GM19324 (cell line): ENCODE results near the gene ADAM8.

Experiments
- ATAC-seq: cut with Tn5 transposase; IDR thresholded peaks from one replicate; pipeline ENCODE4 v1.9.1; 2021; ENCODE audit warnings: mild to moderate bottlenecking, moderate library complexity; ENCODE audit not compliant: unreplicated experiment, low FRiP score

Gene ADAM8

DNA sequence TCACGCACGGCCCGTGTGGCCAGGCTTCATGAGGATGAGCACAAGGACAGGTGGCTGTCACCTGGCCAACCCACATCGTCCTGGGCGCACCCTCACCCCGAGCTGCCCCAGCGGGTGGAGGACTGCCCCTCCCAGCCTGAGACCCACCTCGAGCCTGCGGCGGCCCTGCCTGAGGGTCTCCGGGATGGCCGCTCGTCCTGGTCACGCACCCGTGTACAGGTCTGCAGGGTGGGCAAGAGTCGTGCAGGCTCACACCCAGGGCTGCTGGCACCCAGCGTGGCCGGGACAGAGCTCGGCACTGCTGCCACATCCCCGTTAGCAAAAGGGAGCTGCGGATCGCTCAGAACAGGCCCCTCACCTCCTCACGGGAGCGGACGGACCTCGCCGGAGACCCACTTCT lies 61.1 kb downstream of the ADAM8 start:
- no peak for ATAC-seq

DNA sequence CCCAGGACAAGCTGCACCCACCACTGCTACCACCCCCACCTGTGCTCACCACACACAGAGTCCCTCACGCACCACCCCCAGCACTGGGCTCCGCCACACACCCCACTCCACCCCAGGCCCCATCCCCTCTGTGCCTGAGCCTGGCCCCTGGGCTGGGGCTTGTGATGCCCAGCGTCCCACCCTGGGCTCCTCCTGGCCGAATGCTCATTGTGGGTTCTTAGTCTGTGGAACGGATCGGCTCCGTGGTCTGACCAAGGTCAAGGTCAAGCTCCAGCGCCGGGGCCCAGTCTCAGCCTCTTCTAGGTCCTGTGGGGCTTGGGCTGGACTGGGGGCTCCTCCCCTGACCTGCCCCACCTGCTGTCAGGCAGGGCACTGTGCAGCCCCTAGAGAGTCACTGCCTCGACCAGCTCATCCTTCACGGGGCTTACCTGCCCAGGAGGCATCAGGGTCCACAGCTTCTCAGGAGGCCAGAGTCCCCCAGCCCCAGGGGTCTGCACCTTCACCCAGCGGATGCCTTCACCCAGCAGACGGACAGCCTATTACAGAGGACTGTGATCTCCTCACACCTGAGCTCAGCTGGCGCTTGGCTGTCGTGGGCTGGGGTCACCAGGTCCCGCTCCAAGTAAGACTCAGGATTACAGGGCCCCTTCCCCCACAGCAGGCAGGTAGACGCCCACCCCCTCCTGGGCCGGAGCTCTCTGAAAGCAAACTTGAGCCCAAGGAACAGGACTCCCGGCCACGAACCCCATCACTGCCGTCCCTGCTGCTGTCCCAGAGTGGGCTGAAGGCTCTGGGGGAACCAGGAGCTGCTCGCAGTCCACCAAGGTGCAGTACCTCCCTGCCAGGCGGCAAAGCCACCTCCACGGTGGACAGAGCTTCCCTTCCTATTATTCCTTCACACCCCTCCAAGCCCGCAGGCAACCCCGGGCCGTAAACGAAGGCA lies 61.9 kb downstream of the ADAM8 start:
- no peak for ATAC-seq

DNA sequence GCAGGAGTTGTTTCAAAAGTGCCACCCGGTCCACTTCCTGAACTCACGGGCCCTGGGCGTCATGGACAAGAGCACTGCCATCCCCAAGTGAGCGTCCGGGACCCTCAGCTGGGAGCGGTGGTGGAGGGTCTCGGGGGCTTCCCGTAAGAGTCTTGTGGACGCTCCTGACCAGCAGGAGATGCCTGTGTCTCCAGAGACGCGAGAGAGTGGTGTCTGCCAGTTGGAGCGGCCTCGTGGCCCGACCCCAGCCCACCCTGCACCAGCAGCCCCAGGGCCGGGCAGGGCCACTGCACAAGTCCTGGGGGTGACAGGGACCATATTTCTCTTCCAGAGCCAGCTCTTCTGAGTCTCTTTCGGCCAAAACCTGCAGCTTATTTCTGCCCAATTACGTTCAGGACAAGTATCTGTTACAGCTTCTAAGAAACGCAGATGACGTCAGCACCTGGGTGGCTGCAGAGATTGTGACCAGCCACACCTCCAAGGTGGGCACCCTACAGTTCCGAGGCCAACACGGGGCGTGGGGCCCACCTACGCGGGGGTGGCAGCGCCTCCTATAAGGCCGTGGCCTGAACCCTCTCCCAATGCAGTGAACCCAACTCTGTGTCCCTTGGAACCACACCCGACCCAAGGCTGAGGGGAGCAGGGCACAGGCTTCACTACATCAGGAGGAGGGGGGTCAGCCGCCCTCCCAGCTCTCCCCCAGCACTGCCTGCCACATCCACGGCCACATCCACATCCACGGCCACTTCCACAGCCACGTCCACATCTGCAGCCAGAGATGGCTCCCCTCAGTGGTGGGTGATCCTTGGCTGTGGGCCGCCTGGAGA lies 62.8 kb downstream of the ADAM8 start:
- ATAC-seq = no peak

DNA sequence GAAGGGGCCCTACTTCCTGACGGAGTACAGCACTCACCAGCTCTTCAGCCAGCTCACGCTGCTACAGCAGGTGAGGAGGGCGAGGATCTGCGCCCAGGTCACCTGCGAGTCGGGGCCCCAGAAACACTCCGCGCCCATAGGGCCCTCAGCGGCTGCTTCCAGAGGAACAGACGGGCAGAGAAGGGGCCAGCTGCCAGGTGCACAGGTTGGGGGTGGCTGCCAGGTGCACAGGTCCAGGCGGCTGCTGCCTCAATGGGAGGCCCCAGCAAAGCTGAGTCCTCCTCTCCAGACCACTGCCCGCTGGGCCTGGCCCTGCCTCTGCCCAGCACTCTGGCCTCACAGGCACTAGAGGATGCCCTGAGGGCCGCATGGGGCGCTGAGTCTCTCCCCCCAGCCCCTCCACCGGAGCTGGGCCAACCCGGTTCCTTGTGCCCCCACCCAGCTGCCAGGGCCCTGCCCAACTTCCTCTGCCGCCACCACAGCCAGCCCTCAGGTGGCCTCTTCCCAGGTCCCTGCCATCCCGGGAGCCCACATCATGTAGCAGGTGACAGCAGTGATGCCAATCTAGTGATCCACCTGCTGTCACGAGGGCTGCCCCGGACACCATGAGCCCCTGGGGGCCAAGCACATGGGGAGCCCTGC lies 63.7 kb downstream of the ADAM8 start:
- ATAC-seq = no peak
